CD4-positive, alpha-beta T cell treated with Interleukin-4 for 1 hour (primary cell): ENCODE results near the gene FXYD3.
A peak's percentile ranks its signal among the peaks of the same experiment; 100 is the strongest.

ENCODE experiments used
- DNase-seq, 2 donors: peaks; one replicate each; pipeline ENCODE4 v3.0.0-alpha.2; 2020 to 2022

Gene FXYD3

GRCh38 chr19:35164418-35164817 is 48.8 kb downstream of the FXYD3 start:
- no peak for DNase-seq

GRCh38 chr19:35165200-35166058 is 49.8 kb downstream of the FXYD3 start:
- DNase-seq = no peak

DNA sequence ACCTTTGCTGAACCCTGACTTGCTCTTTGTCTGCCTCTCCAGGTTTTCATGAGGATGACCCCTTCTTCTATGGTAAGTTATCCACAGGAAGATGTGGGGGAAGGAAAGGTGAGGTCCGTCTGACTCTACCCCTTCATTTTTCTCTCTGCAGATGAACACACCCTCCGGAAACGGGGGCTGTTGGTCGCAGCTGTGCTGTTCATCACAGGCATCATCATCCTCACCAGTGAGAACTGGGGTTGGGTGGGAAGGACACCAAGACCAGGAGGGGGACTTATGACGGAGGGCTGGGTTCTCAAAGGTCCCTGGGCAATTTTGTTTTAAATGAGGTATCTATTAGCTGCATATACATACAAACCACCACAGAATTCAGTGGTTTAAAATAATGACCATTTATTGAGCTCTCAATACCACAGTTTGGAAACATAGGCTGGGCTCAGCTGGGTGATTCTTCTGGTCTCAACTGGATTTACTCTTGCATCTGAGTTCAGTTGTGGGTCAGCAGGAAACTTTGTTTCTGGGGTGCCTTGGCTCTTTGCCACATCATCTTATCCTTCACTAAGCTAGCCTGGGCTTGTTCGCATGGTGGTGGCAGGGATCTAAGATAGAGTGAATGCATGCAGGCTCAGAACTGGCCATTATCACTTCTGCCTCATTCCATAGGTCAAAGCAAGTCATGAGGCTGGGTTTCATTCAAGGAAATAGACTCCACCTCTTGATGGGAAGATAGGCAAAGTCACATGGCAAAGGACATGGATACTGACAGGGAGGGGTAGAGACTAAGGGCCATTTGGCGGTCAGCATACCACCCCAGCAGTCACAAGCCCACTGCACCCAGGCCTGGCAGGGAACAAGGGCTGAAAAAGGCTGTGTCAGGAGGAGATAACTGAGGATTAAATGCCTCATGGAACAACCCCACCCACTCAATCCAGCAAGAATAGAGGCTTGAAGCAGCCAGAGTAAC is 50.8 kb downstream of the FXYD3 start:
- no peak for DNase-seq

DNA sequence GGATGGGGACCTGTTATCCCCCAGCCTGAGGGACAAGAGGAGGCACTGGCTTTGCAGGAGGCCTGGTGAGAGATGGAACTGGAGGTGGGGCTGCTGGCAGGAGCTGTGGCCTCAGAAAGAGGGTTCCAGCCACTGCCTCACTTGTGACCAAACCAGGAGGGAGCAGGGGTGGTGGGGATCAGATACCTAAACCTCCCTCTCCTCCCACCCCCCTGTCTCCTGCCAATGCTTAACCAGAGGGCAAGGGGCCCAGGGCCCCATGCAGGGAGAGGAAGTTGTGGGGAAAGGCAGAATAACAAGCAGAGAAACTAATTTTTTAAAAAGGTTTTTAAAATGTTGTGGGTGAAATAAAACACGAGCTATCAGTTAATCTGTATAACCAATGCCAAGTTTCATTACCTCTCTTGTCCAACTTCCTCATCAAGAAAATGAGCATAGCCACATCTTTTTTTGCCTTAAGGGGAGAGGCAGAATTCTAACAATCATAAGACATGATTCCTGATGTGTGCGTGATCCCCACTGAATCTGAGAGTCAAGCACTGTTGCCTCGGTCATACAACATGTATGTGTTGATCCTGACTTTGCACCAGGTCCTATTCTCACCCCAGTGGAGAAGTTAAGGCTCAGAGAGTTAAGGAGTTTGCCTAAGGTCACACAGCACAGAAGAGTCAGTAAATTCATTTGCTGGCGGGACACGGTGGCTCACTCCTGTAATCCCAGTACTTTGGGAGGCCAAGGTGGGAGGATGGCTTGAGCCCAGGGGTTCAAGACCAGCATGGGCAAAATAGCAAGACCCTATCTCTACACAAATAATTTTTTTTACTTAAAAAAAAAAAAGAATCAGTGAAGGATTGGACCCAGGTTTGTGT is 51.9 kb downstream of the FXYD3 start:
- DNase-seq = no peak

DNA sequence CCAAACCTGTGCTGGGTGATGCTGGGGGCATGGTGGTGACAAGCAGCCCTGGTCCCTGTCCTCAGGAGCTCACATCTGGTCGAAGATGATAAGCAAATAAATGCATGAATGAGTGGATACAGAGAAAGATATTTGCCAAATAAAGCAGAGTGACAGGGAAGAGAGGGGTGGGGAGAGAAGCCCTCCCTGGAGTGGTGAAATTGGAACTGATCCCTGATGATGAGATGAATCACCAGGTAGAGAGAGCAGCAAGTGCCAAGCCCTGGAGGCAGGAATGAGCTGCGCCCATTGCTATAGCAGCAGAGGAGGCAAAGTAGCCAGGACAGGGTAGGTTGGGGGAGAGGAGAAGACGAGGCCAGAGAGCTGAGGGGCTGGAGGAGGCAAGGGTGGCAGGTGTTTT is 52.6 kb downstream of the FXYD3 start:
- DNase-seq = no peak

- no peak for DNase-seq
These were observed 53.8 kb downstream of the FXYD3 start for GRCh38 chr19:35169221-35169995.

DNA sequence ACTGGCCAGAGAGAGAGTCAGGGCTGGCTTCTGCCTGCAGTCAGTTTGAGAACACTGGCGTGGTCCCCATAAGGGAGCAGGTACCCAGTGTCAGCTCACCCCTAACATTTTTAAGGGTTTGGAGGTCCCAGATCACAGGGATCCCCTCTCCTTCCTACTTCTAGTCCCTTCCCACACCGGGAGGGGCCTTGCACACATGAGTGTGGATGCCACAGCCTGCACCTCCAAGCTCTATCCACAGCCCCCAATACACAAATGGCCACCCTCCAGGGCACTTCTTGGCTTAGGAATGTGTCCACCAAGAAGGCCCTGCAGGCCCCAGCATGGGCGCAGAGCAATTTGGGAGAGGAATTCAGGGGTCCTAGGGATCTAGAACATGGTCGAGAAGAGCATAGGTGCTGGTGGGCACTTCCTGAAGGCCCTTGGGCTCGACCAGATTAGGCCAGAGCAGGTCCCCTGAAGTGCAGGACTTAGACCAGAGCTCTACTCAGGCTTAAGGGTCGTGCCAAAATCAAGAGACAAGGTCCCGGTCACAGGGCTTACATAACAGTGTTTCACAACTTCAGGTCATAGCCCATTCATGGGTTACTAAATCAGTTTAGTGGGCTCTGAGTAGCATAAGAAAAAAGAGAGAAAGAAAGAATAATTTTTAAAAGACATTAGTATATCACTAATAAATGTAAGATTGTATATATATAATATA is 54.9 kb downstream of the FXYD3 start:
- DNase-seq = no peak

- peak in 1 of 2 donors; percentile 18 for DNase-seq
These were observed 56.1 kb downstream of the FXYD3 start for GRCh38 chr19:35171730-35172129.
